ENCODE measurements around the gene GPR108.

Gene GPR108

DNA sequence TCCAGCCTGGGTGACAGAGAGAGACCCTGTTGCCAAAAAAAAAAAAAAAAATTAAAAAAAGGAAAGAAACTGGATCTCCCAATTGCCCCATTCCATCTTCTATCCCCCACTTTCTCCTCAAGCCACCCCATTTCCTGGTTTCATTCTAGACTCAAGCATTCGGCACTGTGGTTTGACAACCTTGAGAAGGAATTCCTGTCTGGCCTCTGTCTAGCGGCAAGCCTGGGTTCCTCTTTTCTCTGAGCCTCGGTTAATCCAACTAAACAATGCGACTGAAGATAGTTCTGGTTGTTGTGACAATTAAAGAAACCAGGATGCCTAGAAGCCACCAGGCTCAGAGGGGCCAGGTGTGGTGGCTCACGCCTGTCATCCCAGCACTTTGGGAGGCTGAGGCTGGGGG is 13.6 kb downstream of the GPR108 start:
- Mint-ChIP-seq H3K4me3 (no peak overlapping the region), H3K27ac (no peak overlapping the region), H3K9me3 (no peaks in the 10 kb centered on the region), H3K27me3 (no peaks in the 10 kb centered on the region), H3K36me3 (ENCODE audit: low read depth) (no peaks in the 10 kb centered on the region), H3K4me1 (ENCODE audit: low read depth) (peaks cover 56% of the 10 kb centered on the region)

DNA sequence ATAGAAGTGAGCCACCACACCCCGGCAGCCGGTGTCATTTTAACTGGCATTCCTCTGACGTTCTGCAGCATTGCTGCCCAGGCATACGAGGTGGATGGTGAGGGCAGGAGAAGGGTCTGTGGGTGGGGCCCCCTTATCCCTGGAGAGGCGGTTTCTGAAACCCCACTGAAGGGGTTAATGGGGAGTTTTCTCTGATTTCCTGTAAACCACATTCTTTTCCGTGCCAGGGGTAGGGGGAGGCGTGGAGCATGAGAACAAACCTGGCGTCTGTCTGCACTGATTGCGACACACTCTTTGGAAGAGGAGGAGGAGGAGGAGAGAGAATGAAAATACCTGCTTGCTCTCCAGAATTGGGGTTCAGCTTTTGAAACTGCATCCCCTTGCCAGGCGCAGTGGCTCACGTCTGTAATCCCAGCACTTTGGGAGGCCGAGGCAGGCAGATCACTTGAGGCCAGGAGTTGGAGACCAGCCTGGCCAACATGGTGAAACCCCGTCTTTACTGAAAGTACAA is 14.2 kb downstream of the GPR108 start:
- no peaks in the 10 kb centered on the region for H3K9me3 Mint-ChIP-seq
- H3K4me1 Mint-ChIP-seq (ENCODE audit: low read depth): peaks cover 50% of the 10 kb centered on the region
- no peak overlapping the region for H3K27ac Mint-ChIP-seq
- no peaks in the 10 kb centered on the region for H3K36me3 Mint-ChIP-seq (ENCODE audit: low read depth)
- H3K4me3 Mint-ChIP-seq: no peak overlapping the region
- no peaks in the 10 kb centered on the region for H3K27me3 Mint-ChIP-seq

DNA sequence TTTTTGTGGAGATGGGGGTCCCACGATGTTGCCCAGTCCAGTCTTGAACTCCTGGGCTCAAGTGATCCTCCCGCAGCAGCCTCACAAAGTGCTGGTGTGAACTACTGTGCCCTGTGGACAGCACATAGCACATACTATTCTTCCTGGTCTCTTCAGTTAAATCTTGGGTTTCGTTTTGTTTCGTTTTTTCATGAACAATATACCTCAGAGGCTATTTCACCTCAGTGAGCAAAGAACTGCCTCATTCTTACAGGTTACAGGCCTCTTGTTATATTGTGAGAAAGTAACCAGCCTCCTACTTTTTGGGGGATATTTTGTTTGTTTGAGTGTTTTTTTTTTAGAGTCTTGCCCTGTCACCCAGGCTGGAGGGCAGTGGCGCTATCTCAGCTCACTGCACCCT is 15.6 kb downstream of the GPR108 start:
- H3K27ac Mint-ChIP-seq: no peak overlapping the region
- H3K36me3 Mint-ChIP-seq (ENCODE audit: low read depth): no peaks in the 10 kb centered on the region
- no peaks in the 10 kb centered on the region for H3K27me3 Mint-ChIP-seq
- H3K4me1 Mint-ChIP-seq (ENCODE audit: low read depth): peaks cover 55% of the 10 kb centered on the region
- peaks cover 8% of the 10 kb centered on the region for H3K9me3 Mint-ChIP-seq
- H3K4me3 Mint-ChIP-seq: no peak overlapping the region

DNA sequence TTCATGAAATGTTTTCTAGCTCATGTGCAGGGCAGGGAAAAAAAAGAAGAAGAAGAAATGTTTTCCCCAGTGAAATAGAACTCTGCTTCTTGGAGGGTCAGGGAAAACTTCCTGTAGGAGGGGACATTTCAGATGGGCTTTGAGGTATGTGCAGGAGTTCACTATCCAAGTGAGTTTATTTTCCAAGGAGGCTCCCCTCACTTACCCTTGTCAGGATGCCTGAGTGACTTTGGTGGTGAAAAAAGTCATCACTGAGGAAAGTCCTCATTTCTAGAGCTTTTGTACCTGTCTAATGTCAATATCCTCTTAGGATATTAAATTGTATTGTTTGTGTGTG is 16.3 kb downstream of the GPR108 start:
- no peak overlapping the region for H3K27ac Mint-ChIP-seq

DNA sequence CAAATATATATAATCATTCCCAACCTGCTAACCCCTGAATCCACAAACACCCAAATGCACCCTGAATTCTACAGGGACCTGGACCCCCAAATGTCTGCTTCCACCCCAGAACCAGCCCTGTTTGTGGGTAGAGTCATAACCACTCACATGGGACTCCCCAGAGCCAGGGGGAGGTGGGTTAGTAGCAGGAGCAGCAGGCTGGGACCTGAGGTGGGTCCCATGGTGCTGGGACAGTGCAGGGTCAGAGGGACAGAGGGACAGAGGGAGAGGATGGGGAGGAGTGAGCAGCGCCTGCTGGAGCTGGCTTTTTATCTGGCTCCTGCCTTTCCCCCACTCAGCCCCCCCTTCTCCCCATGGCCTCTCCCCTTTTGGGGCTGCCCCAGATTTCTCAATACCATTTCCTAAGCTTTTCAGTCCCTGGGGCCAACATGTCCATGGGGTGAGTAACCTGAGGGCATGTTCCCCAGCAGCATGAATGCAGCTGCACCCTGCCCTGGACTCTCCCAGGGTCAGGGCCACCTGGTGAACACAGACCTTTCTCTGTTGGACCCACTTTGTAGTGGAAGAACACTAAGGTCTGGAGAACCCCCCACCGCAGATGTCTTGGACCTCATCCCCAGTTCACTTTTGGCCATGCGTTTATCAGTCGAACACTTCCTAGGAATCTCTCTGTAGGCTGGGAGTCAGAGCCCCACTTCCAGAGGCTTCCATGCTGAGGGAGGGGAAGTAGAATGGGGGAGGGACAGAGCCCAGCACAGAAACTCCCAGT is 16.8 kb downstream of the GPR108 start, which contains the start of gene C3:
TSS of gene C3 (minus strand) at position 282 of the 769 bp plus-strand sequence. CDS start at position 221, 61 bp downstream.
- H3K27me3 Mint-ChIP-seq: no peaks in the 10 kb centered on the region
- no peaks in the 10 kb centered on the region for H3K36me3 Mint-ChIP-seq (ENCODE audit: low read depth)
- H3K27ac Mint-ChIP-seq: no peak within 1 kb of the TSS
- H3K4me3 Mint-ChIP-seq: no peak within 1 kb of the TSS
- peaks cover 53% of the 10 kb centered on the region for H3K4me1 Mint-ChIP-seq (ENCODE audit: low read depth)
- H3K9me3 Mint-ChIP-seq: peaks cover 8% of the 10 kb centered on the region

More for the DNA sequence above, 16.3 kb downstream of the GPR108 start:
- H3K4me1 Mint-ChIP-seq (ENCODE audit: low read depth): peaks cover 55% of the 10 kb centered on the region
- no peak overlapping the region for H3K4me3 Mint-ChIP-seq
- H3K27me3 Mint-ChIP-seq: no peaks in the 10 kb centered on the region
- H3K36me3 Mint-ChIP-seq (ENCODE audit: low read depth): no peaks in the 10 kb centered on the region
- H3K9me3 Mint-ChIP-seq: peaks cover 8% of the 10 kb centered on the region

DNA sequence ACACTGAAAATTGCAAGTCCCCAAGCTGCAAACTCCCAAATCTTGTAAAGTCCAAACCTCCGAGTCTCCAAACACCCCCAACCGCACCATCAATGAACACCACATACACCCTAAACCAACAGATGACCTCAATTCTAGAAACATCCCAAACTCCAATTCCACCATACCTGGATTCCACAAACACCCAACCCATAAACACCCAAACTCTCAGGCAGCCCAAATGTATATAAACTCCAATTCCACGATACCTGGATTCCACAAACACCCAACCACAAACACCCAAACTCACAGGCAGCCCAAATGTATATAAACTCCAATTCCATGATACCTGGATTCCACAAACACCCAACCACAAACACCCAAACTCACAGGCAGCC is 17.4 kb downstream of the GPR108 start:
- Mint-ChIP-seq H3K9me3 (peaks cover 8% of the 10 kb centered on the region), H3K4me1 (ENCODE audit: low read depth) (peaks cover 50% of the 10 kb centered on the region)

DNA sequence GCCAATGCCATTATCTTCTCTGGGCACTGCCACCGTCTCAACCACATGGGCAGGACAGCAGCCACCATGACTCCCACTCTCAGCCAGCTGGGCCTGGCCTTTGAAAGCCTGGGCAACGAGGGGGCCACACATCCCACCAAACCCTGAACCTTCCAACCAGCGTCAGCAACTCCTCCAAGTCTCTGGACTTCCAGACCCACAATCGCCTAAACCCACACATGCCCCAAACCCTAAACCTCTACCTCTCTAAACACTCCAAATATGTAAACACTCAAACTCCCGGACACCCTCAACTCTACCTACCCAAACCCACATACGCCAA is 17.9 kb downstream of the GPR108 start:
- H3K36me3 Mint-ChIP-seq (ENCODE audit: low read depth): no peaks in the 10 kb centered on the region
- peaks cover 8% of the 10 kb centered on the region for H3K9me3 Mint-ChIP-seq
- no peak overlapping the region for H3K4me3 Mint-ChIP-seq
- no peak overlapping the region for H3K27ac Mint-ChIP-seq
- no peaks in the 10 kb centered on the region for H3K27me3 Mint-ChIP-seq
- H3K4me1 Mint-ChIP-seq (ENCODE audit: low read depth): peaks cover 46% of the 10 kb centered on the region

More for the DNA sequence above, 17.4 kb downstream of the GPR108 start:
- H3K27ac Mint-ChIP-seq: no peak overlapping the region
- no peaks in the 10 kb centered on the region for H3K27me3 Mint-ChIP-seq
- H3K36me3 Mint-ChIP-seq (ENCODE audit: low read depth): no peaks in the 10 kb centered on the region
- no peak overlapping the region for H3K4me3 Mint-ChIP-seq

DNA sequence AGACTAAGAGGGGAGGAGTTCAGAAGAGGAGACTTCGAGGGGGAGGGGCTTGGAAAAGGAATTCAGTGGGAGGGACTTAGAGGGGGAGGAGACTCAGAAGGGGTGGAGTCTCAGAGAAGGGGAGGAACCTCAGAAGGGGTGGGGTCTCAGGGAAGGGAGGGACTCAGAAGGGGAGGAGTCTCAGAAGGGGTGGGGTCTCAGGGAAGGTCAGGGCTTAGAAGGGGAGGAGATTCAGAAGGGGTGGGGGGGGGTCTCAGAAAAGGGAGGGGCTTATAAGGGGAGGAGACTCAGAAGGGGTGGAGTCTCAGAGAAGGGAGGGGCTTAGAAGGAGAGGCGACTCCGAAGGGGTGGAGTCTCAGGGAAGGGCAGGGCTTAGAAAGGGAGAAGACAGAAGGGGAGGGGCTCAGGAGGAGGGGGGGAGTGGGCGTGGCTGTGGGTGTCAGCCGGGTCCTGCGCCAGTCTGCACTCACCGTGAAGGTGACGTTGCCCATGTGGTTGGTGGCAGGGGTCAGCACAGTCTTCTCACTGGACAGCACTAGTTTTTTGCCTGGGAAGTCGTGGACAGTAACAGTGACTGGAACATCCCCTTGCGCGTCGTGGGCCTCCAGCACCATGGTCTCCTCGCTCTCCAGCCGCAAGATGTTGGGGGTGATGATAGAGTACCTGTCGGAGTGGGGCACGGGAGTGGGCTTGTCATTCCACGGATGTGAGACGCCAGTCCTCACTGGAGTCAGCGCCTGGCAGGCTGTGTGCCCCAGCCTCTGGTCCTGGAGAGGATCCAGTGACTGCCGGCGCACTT is 18.4 kb downstream of the GPR108 start:
- H3K4me1 Mint-ChIP-seq (ENCODE audit: low read depth): peaks cover 42% of the 10 kb centered on the region
- H3K4me3 Mint-ChIP-seq: no peak overlapping the region
- no peaks in the 10 kb centered on the region for H3K36me3 Mint-ChIP-seq (ENCODE audit: low read depth)
- no peak overlapping the region for H3K27ac Mint-ChIP-seq
- H3K9me3 Mint-ChIP-seq: peaks cover 8% of the 10 kb centered on the region
- H3K27me3 Mint-ChIP-seq: no peaks in the 10 kb centered on the region

DNA sequence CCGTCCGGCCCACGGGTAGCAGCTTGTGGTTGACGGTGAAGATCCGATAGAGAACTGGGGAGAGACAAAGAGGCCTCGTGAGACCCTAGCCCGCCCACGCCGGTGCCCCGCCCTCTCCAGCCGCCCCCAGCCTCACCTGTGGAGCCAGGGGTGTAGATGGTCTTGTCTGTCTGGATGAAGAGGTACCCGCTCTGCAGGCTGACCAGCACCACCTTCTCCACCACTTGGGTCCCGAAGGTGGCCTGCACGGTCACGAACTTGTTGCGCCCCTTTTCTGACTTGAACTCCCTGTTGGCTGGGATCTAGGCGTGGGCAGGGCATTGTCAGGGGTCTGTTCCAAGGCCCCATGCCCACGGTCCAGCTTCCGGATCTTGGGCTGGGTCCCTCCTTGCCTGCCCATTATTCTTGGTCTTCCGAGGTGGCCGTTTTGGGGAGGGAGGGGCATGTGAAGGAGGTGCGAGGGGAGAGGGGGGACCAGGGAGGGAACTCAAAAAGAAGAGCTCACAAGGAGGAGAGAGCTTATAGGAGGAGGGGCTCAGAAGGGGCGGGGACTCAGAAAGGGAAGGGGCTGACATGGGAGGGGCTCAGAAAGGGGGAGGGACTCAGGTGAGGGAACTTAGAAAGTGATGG is 19.2 kb downstream of the GPR108 start:
- Mint-ChIP-seq H3K4me1 (ENCODE audit: low read depth) (peaks cover 37% of the 10 kb centered on the region), H3K9me3 (peaks cover 8% of the 10 kb centered on the region), H3K36me3 (ENCODE audit: low read depth) (no peaks in the 10 kb centered on the region), H3K4me3 (no peak overlapping the region), H3K27me3 (no peaks in the 10 kb centered on the region), H3K27ac (no peak overlapping the region)

DNA sequence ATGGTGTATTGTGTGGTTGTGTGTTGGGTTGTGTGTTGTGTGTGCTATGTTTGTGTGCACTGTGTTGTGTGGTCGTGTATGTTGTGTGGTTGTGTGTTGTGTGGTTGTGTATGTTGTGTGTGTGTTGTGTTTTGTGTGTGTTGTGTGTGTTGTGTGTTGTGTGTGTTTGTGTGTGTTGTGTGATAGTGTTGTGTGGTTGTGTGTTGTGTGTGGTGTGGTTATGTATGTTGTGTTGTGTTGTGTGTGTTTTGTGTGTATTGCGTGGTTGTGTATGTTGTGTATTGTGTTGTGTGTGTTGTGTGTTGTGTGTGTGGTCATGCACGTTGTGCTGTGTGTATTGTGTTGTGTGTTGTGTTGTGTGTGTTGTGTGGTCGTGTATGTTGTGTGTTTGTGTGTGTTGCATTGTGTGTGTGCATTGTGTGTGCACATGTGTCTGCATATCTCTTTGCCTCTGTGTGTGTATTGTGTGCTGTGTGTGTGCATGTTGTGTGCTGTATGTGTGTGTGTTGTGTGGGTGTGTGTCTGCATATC is 19.9 kb downstream of the GPR108 start:
- Mint-ChIP-seq H3K27me3 (no peaks in the 10 kb centered on the region), H3K36me3 (ENCODE audit: low read depth) (no peaks in the 10 kb centered on the region), H3K4me3 (peak overlapping the region; percentile 21), H3K9me3 (peaks cover 8% of the 10 kb centered on the region), H3K4me1 (ENCODE audit: low read depth) (peaks cover 33% of the 10 kb centered on the region), H3K27ac (peak overlapping the region; percentile 71)

DNA sequence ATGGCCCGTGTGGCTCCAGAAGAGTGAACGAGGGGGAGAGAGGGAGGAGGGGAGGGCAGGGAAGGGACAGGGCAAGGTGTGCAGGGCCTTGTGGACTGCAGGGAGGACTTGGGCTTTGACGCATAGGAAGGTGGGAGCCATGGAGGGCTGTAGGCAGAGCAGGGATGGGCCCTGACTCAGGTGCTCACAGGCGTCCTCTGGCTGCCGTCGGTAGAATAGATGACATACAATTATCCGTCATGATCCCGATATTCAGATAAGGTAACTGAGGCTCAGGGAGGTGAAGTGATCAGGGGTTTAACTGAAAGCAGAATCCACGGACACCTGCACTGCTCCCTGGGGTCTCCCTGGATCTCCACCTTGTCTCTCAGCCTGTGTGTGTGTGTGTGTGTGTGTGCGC is 20.3 kb downstream of the GPR108 start:
- Mint-ChIP-seq H3K9me3 (peaks cover 8% of the 10 kb centered on the region), H3K4me3 (no peak overlapping the region), H3K27me3 (no peaks in the 10 kb centered on the region), H3K4me1 (ENCODE audit: low read depth) (peaks cover 29% of the 10 kb centered on the region), H3K36me3 (ENCODE audit: low read depth) (no peaks in the 10 kb centered on the region), H3K27ac (peak overlapping the region; percentile 64)

DNA sequence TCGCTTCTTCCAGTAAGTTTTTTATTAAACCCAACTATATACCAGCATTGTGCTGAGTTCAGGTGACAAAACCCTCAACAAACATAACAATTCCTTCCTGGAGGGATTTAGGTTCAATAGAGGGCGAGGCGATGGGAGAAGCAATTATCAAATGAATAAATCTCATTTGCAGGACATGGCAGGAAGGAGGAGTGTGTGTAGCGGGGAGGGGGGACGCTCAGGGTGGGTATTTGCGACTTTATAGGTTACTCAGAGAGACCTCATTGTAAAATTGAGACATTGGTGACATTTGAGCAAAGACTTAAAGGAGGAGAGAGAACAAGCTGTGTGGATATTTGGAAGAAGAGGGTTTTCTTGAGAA is 20.8 kb downstream of the GPR108 start:
- Mint-ChIP-seq H3K27ac (no peak overlapping the region), H3K4me3 (no peak overlapping the region), H3K36me3 (ENCODE audit: low read depth) (no peaks in the 10 kb centered on the region), H3K4me1 (ENCODE audit: low read depth) (peaks cover 25% of the 10 kb centered on the region), H3K27me3 (peaks cover 2% of the 10 kb centered on the region), H3K9me3 (peaks cover 8% of the 10 kb centered on the region)

DNA sequence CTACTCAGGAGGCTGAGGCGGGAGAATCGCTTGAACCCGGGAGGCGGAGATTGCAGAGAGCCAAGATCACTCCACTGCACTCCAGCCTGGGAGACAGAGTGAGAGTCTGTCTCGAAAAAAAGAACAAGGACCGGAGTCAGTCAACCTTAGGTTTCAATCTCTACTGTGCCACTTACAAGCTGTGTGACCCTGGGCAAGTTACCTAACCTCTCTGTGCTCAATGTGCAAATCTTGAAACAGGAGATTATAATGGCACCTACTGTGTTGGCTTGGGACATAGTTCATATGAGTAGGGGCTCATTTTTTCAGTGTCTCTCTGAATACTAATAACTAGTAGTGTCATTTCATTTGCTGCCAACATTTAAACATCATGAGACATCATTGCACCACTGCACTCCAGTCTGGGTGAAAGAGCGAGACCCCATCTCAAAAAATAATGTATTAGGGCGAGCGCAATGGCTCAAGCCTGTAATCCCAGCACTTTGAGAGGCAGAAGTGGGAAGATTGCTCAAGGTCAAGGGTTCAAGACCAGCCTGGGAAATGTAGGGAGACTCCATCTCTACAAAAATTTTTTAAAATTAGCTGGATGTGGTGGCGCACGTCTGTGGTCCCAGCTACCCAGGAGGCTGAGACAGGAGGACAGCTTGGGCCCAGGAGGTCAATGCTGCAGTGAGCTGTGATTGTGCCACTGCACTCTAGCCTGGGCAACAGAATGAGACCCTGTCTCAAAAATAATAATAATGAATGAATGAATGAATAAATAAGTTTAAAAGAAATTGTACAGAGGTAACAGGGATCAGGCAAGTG is 22.4 kb downstream of the GPR108 start:
- Mint-ChIP-seq H3K36me3 (ENCODE audit: low read depth) (no peaks in the 10 kb centered on the region), H3K4me1 (ENCODE audit: low read depth) (peaks cover 17% of the 10 kb centered on the region), H3K27me3 (peaks cover 18% of the 10 kb centered on the region), H3K4me3 (no peak overlapping the region), H3K27ac (no peak overlapping the region), H3K9me3 (peaks cover 8% of the 10 kb centered on the region)

All from stimulated activated naive CD8-positive, alpha-beta T cell treated with anti-CD3 and anti-CD28 coated beads, Interleukin-15, Interleukin-2, amounts not matched to agents 100 ng/mL and 50 ng/mL, for 24 hours (primary cell).